Esophagus squamous epithelium (tissue), 4 donors: ENCODE results near the gene ZNF689.

Experiments used
- POLR2A ChIP-seq, 4 donors: fragments of 450-650 bp; IDR thresholded peaks; one replicate each; pipeline ENCODE4 v1.6.1; 2017; ENCODE audit warnings: antibody characterized with exemption in 4 of 4, mild to moderate bottlenecking in 4 of 4, moderate library complexity in 3 of 4
- TF ChIP-seq, protein P1 (sequence below), 6 experiments: fragments of 450-650 bp in 4 of 6; fragments of 200-600 bp in 2 of 6; sonication (generic) in 2 of 6; IDR thresholded peaks; one replicate each; pipeline ENCODE4 v1.5.1; 2016 to 2019; ENCODE audit warnings: antibody characterized with exemption in 6 of 6, mild to moderate bottlenecking in 4 of 6, moderate library complexity in 4 of 6

DNA sequence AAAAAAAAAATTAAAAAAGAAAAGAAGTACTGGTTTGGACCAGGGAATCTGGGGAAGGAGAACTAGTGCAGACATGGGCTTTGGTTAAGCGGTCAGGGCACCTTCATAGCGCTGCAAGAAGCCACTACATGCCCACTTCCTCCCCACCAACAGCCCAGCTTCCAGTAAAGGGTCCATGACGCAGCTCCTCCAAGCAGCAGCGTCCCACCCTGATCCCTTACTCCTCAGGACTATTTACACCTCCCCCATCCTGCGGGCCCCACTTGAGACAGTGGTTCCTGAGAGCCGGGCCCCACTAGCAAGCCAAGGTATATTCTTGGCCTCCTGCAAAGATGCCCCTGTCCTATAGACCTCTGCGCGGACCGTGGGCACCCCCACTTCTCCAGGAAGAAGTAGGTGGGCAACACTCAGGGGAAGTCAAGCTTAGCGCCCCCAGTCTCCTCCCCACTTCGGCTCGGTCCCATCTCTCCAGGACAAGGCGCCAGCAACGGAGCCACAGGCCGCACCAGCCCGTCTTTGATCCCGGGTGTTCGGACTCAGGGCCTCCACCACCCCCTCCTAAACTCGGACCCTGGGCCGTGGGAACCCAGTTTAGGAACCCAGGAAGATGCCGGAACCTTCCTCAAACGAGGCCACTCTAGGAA, 39.7 kb upstream of the ZNF689 start:
- TF ChIP-seq POLR2A (IDR thresholded peaks at IDR 0.05): no peak
- TF ChIP-seq, protein P1, sequence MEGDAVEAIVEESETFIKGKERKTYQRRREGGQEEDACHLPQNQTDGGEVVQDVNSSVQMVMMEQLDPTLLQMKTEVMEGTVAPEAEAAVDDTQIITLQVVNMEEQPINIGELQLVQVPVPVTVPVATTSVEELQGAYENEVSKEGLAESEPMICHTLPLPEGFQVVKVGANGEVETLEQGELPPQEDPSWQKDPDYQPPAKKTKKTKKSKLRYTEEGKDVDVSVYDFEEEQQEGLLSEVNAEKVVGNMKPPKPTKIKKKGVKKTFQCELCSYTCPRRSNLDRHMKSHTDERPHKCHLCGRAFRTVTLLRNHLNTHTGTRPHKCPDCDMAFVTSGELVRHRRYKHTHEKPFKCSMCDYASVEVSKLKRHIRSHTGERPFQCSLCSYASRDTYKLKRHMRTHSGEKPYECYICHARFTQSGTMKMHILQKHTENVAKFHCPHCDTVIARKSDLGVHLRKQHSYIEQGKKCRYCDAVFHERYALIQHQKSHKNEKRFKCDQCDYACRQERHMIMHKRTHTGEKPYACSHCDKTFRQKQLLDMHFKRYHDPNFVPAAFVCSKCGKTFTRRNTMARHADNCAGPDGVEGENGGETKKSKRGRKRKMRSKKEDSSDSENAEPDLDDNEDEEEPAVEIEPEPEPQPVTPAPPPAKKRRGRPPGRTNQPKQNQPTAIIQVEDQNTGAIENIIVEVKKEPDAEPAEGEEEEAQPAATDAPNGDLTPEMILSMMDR (IDR thresholded peaks at IDR 0.05): no peak
